GM11168 (cell line): ENCODE results near the gene FAM53B.
"Not testable (repeated sequence)": the region's sequence is repeated elsewhere in the genome, so short reads cannot be mapped to it uniquely, and the experiment has no call there.

Source experiments
- in situ Hi-C: fragments of 300-500 bp; cut with MboI; formaldehyde crosslinking; loops from one replicate; pipeline ENCODE4 v1.12.0; 2022; ENCODE audit warnings: low sequenced_read_pairs; ENCODE audit not compliant: unreplicated experiment

FAM53B gene, protein sequence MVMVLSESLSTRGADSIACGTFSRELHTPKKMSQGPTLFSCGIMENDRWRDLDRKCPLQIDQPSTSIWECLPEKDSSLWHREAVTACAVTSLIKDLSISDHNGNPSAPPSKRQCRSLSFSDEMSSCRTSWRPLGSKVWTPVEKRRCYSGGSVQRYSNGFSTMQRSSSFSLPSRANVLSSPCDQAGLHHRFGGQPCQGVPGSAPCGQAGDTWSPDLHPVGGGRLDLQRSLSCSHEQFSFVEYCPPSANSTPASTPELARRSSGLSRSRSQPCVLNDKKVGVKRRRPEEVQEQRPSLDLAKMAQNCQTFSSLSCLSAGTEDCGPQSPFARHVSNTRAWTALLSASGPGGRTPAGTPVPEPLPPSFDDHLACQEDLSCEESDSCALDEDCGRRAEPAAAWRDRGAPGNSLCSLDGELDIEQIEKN

DNA sequence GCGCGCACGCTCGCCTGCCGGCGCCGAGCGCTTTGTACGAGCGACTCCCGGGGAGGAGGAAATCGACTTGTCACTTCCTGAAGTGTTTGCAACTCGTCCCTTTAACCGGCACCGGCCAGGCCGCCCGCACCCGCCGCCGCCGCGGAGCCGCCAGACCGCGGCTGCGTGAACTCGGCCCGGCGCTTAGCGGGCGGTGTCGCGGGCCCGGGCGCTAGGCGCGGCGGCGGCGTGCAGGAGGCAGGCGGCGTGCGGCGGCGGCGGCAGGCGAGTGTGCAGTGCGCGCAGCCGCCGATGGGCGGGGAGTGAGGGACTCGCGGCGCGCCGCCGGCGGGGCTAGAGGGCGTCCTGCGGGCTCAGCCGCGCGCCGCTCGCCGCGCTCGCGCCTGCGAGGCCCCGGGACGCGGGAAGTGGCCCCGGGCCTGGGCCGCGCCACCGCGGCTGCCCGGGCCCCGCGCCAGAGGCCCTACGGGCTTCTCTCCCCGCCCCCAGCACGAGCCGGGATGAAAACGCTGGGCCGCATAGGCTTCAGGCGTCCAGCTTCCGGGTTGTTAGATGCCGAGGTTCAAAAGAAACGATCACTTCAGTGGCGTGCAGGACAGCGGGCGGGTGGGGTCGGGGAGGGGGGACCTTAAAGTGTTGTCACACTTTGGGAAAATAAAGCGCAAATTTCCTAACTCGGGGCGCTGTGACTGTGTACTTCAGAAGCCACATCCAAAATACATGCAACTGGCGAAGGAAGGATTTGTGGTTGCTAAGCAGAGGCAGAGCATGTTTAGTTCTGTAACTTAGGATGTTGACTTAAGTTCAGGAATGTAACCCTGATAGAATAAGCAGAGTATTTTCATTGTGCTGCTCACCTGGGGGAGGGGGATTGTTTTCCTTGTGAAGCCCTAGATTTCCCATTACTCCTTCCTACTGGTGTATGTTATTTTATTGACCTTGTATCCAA is at the start of gene FAM53B:
Gene FAM53B, minus strand, starts transcription at position 277 of the 949 bp plus-strand sequence. CDS start 37,665 bp downstream, outside the sequence.
- in situ Hi-C loops = loop anchor here (5.0 kb wide), 2 partner anchors 107 to 202 kb away; no protein-coding TSS in a partner anchor

- in situ Hi-C loops = no loop called here
These were observed 48.8 kb upstream of the FAM53B start for GRCh38 chr10:124792998-124793352.

- in situ Hi-C loops = no loop called here
These were observed 47.6 kb upstream of the FAM53B start, which contains the start of gene EEF1AKMT2 for GRCh38 chr10:124791547-124792348. Gene EEF1AKMT2 (minus strand): TSS chr10:124791887. CDS start chr10:124791833, 54 bp downstream.

GRCh38 chr10:124782900-124783299 is 38.7 kb upstream of the FAM53B start:
- in situ Hi-C loops = not testable (repeated sequence)

GRCh38 chr10:124768791-124769190 is 24.6 kb upstream of the FAM53B start:
- in situ Hi-C loops = no loop called here

- in situ Hi-C loops = no loop called here
These were observed 21.1 kb upstream of the FAM53B start for GRCh38 chr10:124765256-124765655.

- in situ Hi-C loops = no loop called here
These were observed 19.1 kb upstream of the FAM53B start for GRCh38 chr10:124763267-124763666.

DNA sequence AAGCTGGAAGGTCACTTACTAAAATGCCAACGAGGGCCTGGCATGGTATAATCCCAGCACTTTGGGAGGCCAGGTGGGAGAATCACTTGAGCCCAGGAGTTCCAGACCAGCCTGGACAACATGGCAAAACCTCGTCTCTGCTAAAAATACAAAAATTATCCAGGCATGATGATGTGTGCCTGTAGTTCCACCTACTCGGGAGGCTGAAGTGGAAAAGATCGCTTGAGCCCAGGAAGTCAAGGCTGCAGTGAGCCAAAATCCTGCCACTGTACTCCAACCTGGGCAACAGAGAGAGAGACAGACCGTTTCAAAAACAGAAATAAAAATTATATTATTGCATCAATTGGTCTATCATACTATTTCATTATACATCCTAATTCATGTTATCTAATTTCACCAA is 18.1 kb upstream of the FAM53B start:
- in situ Hi-C loops = no loop called here

DNA sequence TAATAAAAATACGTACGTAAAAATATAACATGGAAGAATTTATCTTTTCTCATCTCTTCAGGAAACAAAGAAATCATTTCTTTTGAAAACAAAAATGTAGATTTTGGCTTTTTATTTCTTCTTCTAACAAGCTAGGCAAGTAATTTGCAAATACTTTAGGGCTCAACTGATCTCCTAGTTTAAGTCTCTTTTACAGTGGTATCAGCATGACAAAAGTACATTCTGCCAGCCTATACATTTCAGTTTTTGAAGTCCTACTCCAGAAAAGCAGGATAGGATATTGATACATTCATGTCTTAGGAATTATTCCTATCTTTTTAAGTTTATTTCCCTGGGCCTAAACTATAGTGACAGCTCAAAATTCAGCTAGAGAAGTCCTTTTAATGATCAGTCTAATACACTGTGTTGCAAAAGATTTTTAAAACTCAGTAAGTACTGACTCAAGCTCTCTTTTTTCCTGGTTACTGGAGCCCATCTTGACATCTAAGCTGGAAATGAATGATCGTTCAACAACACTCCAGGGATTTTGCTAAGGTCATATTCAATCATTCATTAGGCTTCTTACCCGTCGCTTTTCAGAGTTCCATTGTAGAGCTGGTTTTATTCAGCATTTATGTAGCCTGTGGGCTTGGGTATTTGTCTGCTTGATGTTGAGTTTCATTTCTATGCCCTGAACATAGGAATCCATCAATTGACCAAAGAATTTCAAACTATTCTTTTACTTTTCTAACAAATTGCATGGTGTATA is 12.2 kb upstream of the FAM53B start:
- in situ Hi-C loops = no loop called here

- in situ Hi-C loops = no loop called here
These were observed 11.4 kb upstream of the FAM53B start for GRCh38 chr10:124755581-124755980.

- in situ Hi-C loops = no loop called here
These were observed 10.0 kb upstream of the FAM53B start for GRCh38 chr10:124754227-124754626.

- in situ Hi-C loops = loop anchor here (5.0 kb wide), 1 partner anchor 207 kb away; no protein-coding TSS in a partner anchor
These were observed 4.9 kb upstream of the FAM53B start for GRCh38 chr10:124748953-124749645.

DNA sequence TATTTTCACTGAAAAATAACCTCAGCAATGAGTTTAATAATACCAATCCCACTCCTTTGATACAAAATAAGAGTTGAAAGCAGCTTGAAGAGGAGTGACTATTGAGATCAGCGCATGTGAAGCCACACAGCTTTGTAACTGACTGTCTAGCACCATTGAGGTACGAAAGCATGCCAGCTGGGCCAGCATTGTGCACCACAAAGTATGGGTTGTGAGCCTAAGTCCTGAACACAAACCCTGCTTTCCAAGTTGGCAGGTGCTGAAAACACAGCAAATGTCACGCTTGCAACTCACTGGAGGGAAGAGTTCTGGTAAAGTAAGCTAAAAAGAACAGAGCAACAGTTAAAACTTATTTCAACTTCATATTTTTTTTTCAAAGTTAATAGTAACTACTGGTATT is 4.0 kb upstream of the FAM53B start:
- in situ Hi-C loops = loop anchor here (5.0 kb wide), 1 partner anchor 206 kb away; no protein-coding TSS in a partner anchor

DNA sequence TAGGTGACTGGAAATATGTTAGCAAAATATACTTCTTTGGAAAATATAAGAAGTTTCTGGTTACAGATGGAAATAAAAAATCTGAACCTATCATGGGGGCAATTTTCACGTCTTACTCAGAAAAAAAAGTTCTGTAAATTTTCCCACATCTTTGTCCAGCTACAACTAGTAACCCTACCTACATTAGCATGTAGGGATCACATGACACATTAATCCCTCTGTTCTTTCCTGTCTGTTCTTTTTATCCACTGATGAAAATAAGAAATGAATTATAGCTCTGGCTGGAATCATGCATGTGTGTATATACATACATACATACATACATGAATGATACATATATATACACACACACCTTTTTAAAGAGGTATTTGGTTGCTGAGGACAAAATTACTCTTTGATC is 3.6 kb upstream of the FAM53B start:
- in situ Hi-C loops = loop anchor here (5.0 kb wide), 1 partner anchor 205 kb away; no protein-coding TSS in a partner anchor

DNA sequence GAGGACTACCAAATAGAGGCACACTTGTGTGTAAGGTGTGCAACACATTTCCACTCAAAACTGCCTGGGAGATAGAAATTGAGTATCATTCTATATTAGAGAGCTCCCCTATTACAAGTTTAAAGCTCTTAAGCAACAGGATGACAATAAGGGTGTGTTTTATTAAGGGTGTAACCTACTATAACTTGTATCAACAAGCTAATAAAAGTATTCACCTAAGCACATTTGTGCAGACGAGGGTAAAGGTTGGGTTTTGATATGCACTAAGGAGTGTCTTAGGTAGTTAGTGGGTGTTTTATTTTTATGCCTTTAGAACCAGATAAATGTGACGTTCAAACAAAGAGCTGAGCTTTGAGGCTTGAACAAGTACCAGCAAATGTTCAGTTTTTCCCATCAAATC is 2.8 kb upstream of the FAM53B start:
- in situ Hi-C loops = loop anchor here (5.0 kb wide), 1 partner anchor 205 kb away; no protein-coding TSS in a partner anchor

GRCh38 chr10:124746447-124746846 is 2.3 kb upstream of the FAM53B start:
- in situ Hi-C loops = loop anchor here (5.0 kb wide), 1 partner anchor 204 kb away; no protein-coding TSS in a partner anchor

GRCh38 chr10:124745673-124746072 is 1.5 kb upstream of the FAM53B start:
- in situ Hi-C loops = loop anchor here (5.0 kb wide), 1 partner anchor 203 kb away; no protein-coding TSS in a partner anchor

DNA sequence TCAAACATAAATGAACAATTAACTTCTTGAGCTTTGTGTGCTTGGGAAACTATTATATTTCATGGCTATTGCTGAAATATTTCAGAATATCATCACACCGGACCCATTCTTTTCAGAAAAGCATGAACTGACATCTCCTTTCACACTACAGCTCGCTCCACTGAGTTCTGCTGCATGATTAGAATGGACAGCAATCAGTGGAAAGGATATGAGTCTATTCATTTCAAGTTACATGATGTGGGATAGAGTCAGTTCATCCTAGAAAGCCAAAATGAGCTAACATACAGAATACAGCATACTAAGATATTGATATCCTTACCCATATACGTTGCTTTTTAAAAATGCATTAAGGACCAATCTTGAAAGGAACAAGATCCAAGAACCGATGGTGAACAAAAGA is 1.1 kb upstream of the FAM53B start:
- in situ Hi-C loops = loop anchor here (5.0 kb wide), 1 partner anchor 203 kb away; no protein-coding TSS in a partner anchor
